K562 (cell line): ENCODE measurements around the gene SMAP2. TPM values are rescaled to one million over a fixed set of nuclear protein-coding genes. Genes with fewer than 3 reads are reported as not detected.

Experiments
- FOXK1 ChIP-seq: sonication (generic); formaldehyde crosslinking; IDR thresholded peaks from 2 replicates; pipeline ENCODE4 v1.8.0; 2022; ENCODE audit warnings: missing genetic modification reagents, mild to moderate bottlenecking, borderline replicate concordance
- MAFG ChIP-seq: fragments of 450-650 bp; conservative IDR thresholded peaks from 2 replicates; pipeline ENCODE4 v1.6.1; 2016; ENCODE audit warnings: missing genetic modification characterization, missing compliant biosample characterization
- MGA ChIP-seq: fragments of 450-650 bp; IDR thresholded peaks from 2 replicates; pipeline ENCODE4 v1.6.1; 2016; ENCODE audit warnings: mild to moderate bottlenecking, moderate library complexity
- MITF ChIP-seq: IDR thresholded peaks from 2 replicates; pipeline ENCODE4 v1.6.1; 2014; ENCODE audit warnings: antibody characterized with exemption
- NCOA1 ChIP-seq: fragments of 450-650 bp; IDR thresholded peaks from 2 replicates; pipeline ENCODE4 v1.6.1; 2016; ENCODE audit warnings: low read depth
- NFIX ChIP-seq: fragments of 250-450 bp; sonication (Bioruptor Pico); IDR thresholded peaks from 2 replicates; pipeline ENCODE4 v1.4.0; 2020; ENCODE audit warnings: low read depth, mild to moderate bottlenecking, moderate library complexity
- POLR2AphosphoS5 ChIP-seq: IDR thresholded peaks from 2 replicates; pipeline ENCODE4 v1.6.1; 2011; ENCODE audit warnings: mild to moderate bottlenecking, low read depth, low read length, moderate library complexity; ENCODE audit not compliant: control insufficient read depth, insufficient read depth
- RUNX1 ChIP-seq: sonication (generic); IDR thresholded peaks from 2 replicates; pipeline ENCODE4 v1.6.1; 2016; ENCODE audit warnings: antibody characterized with exemption, low read depth
- SAFB ChIP-seq: fragments of 200-400 bp; formaldehyde crosslinking; IDR thresholded peaks from 2 replicates; pipeline ENCODE4 v1.6.1; 2017; ENCODE audit warnings: low read depth, low read length, borderline replicate concordance
- SIN3A ChIP-seq, 2 experiments: fragments of 150-350 bp in 1 of 2; IDR thresholded peaks; 2 replicates each; pipeline ENCODE4 v1.6.1; 2011 to 2016; ENCODE audit warnings: borderline replicate concordance in 2 of 2, low read depth in 2 of 2, low read length in 2 of 2, mild to moderate bottlenecking in 2 of 2, moderate library complexity in 2 of 2; ENCODE audit not compliant: control insufficient read depth in 1 of 2
- TAF9B ChIP-seq: fragments of 450-650 bp; IDR thresholded peaks from 2 replicates; pipeline ENCODE4 v1.6.1; 2018; ENCODE audit warnings: mild to moderate bottlenecking; ENCODE audit not compliant: partially characterized antibody
- TCF7 ChIP-seq: sonication (generic); IDR thresholded peaks from 2 replicates; pipeline ENCODE4 v1.6.1; 2016; ENCODE audit warnings: antibody characterized with exemption, borderline replicate concordance
- polyA plus RNA-seq, 8 experiments: library from polyadenylated mRNA; depleted of rRNA in 4 of 8; stranded (reverse) in 5 of 8; unstranded in 3 of 8; fragments of >200 nt; fragmentation: Nextera tagmentation in 2 of 8; fragmentation: Illumina TruSeq in 1 of 8; extraction: Ambion mirVana in 2 of 8; extraction: Trizol in 1 of 8; gene quantifications; 2 replicates each; pipeline versions ENCODE4 v1.2.1 to v1.2.3, GENCODE V29; 2011 to 2014; ENCODE audit warnings: inconsistent platforms in 1 of 8, missing spikeins in 1 of 8
- total RNA-seq, 7 experiments: library from RNA; depleted of rRNA in 6 of 7; stranded (reverse); fragments of >200 nt in 6 of 7; fragmentation: Illumina TruSeq in 2 of 7; extraction: Trizol in 2 of 7; gene quantifications; 2 replicates each; pipeline versions ENCODE4 v1.2.1 to v1.2.3, GENCODE V29; 2011 to 2021; ENCODE audit warnings: low replicate concordance in 1 of 7

SMAP2 gene
- total and polyA plus RNA-seq, 9 of the 15 experiments (the other 6 are each of a cell fraction or from before 2014, with no cell fraction given): 38.7 to 212 (median 94.1) TPM

GRCh38 chr1:40383488-40384412 lies 10.2 kb downstream of the SMAP2 start (continued):
- no peak; the same call in 1 of the 2 replicates for TF ChIP-seq MGA
- no peak for TF ChIP-seq NFIX
- peak; percentile 61 for TF ChIP-seq TAF9B
- TF ChIP-seq NCOA1: peak; percentile 51; the same call in 1 of the 2 replicates
- TF ChIP-seq SIN3A (IDR thresholded peaks at IDR 0.05; ENCODE audit: borderline replicate concordance in 2 of 2, control insufficient read depth in 1 of 2, low read depth in 2 of 2, low read length in 2 of 2): peak in 1 of 2 experiments; percentile 74; a peak in 1 of 4 replicates
- no peak for TF ChIP-seq FOXK1 (CRISPR knock-in tag)
- no peak for TF ChIP-seq MITF
- peak; percentile 41; the same call in 1 of the 2 replicates for TF ChIP-seq POLR2AphosphoS5
- no peak for TF ChIP-seq SAFB
- no peak for TF ChIP-seq RUNX1
- no peak for TF ChIP-seq TCF7
- TF ChIP-seq MAFG: peak; percentile 92
